ENCODE data around the gene TIE1. TPM values are rescaled to one million over a fixed set of nuclear protein-coding genes. Genes with fewer than 3 reads are reported as not detected.

The TIE1 gene
- total RNA-seq, 3 donors from 2014 or later (not counting 1 experiment from before 2014, with no cell fraction given) = 4.5 to 10.7 (median 6.7) TPM

DNA sequence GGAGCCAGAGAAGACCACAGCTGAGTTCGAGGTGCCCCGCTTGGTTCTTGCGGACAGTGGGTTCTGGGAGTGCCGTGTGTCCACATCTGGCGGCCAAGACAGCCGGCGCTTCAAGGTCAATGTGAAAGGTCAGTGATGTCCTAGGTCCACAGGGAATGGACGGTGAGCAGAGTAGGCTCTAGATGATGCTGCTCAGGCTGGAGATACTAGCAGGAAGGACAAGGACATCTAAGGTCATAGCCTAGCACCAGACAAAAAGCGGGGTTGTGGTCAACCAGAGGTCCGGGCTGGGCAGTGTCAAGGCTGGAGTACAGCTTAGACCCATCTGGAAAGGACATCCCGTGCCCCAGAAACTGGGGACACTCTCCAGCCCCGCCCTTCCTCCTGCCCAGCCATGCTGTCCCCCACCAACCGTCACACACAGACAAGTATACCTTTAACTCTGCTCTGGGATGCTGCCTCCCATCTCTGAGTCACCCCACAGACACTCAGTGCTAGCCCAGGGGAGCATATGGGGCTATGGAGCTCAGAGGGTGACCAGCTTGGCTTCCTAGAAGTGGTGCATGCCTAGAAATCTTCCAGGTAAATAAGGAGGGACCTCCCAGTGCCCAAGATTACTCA is 8.7 kb downstream of the TIE1 start:
- intact Hi-C loops (cut with micrococcal nuclease) = no loop called here
- Mint-ChIP-seq H3K4me3 (no peak overlapping the region), H3K36me3 (no peaks in the 10 kb centered on the region), H3K27ac (no peak overlapping the region), H3K9me3 (no peaks in the 10 kb centered on the region), H3K27me3 (ENCODE audit: low read depth in 2 of 2) (no peaks in the 10 kb centered on the region), H3K4me1 (no peaks in the 10 kb centered on the region)
- ATAC-seq (no peak), DNase-seq (no peak)
- no peaks in the 10 kb centered on the region for H3K4me1 ChIP-seq (ENCODE audit: control insufficient read depth, insufficient read depth, low read length)
- H3K27me3 ChIP-seq (ENCODE audit: control insufficient read depth, insufficient read depth, low read length) = no peaks in the 10 kb centered on the region
- TF ChIP-seq, protein P1, sequence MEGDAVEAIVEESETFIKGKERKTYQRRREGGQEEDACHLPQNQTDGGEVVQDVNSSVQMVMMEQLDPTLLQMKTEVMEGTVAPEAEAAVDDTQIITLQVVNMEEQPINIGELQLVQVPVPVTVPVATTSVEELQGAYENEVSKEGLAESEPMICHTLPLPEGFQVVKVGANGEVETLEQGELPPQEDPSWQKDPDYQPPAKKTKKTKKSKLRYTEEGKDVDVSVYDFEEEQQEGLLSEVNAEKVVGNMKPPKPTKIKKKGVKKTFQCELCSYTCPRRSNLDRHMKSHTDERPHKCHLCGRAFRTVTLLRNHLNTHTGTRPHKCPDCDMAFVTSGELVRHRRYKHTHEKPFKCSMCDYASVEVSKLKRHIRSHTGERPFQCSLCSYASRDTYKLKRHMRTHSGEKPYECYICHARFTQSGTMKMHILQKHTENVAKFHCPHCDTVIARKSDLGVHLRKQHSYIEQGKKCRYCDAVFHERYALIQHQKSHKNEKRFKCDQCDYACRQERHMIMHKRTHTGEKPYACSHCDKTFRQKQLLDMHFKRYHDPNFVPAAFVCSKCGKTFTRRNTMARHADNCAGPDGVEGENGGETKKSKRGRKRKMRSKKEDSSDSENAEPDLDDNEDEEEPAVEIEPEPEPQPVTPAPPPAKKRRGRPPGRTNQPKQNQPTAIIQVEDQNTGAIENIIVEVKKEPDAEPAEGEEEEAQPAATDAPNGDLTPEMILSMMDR (IDR thresholded peaks at IDR 0.05) = no peak
- no peaks in the 10 kb centered on the region for H3K9me3 ChIP-seq (ENCODE audit: control insufficient read depth, insufficient read depth, low read length)
- peaks cover 2% of the 10 kb centered on the region for H3K36me3 ChIP-seq (ENCODE audit: control insufficient read depth, insufficient read depth, low read length)
- WGBS (ENCODE audit: insufficient coverage) = 88% methylated on average over 13 of the region's 13 CpGs
- H3K4me3 ChIP-seq (ENCODE audit: low read length) = no peak overlapping the region
- H3K27ac ChIP-seq (ENCODE audit: low read length) = no peak overlapping the region

DNA sequence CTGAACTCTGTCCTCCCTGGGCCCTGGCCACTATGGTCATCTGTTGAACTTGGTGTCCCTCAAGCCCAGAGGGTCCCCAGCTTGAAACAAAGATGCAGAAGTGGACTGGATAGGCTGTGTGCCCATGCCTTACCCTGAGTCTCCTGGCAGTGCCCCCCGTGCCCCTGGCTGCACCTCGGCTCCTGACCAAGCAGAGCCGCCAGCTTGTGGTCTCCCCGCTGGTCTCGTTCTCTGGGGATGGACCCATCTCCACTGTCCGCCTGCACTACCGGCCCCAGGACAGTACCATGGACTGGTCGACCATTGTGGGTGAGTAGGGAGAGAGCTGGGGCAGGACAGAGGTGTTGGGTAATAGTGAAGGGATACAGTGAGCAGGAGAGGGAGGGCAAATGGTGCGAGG is 10.7 kb downstream of the TIE1 start:
- ATAC-seq (no peak), DNase-seq (no peak)
- no peaks in the 10 kb centered on the region for H3K27me3 Mint-ChIP-seq (ENCODE audit: low read depth in 2 of 2)
- 89% methylated on average over 9 of the region's 9 CpGs for WGBS (ENCODE audit: insufficient coverage)
- Histone ChIP-seq H3K4me3 (ENCODE audit: low read length) (no peak overlapping the region), H3K27me3 (ENCODE audit: control insufficient read depth, insufficient read depth, low read length) (no peaks in the 10 kb centered on the region), H3K4me1 (ENCODE audit: control insufficient read depth, insufficient read depth, low read length) (no peaks in the 10 kb centered on the region), H3K27ac (ENCODE audit: low read length) (no peak overlapping the region), H3K36me3 (ENCODE audit: control insufficient read depth, insufficient read depth, low read length) (peaks cover 2% of the 10 kb centered on the region), H3K9me3 (ENCODE audit: control insufficient read depth, insufficient read depth, low read length) (no peaks in the 10 kb centered on the region)
- H3K4me3 Mint-ChIP-seq = no peak overlapping the region
- no peaks in the 10 kb centered on the region for H3K36me3 Mint-ChIP-seq
- no peaks in the 10 kb centered on the region for H3K4me1 Mint-ChIP-seq
- TF ChIP-seq, protein P1 (IDR thresholded peaks at IDR 0.05) = no peak
- no peaks in the 10 kb centered on the region for H3K9me3 Mint-ChIP-seq
- intact Hi-C loops (cut with micrococcal nuclease) = no loop called here
- no peak overlapping the region for H3K27ac Mint-ChIP-seq

DNA sequence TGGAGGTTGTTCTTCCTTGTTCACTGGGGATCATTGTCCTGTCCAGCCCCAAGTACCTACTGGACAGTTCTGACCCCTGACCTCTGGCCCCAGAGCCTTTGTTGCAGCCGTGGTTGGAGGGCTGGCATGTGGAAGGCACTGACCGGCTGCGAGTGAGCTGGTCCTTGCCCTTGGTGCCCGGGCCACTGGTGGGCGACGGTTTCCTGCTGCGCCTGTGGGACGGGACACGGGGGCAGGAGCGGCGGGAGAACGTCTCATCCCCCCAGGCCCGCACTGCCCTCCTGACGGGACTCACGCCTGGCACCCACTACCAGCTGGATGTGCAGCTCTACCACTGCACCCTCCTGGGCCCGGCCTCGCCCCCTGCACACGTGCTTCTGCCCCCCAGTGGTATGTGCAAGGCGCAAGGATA is 11.4 kb downstream of the TIE1 start:
- H3K36me3 ChIP-seq (ENCODE audit: control insufficient read depth, insufficient read depth, low read length) = peaks cover 2% of the 10 kb centered on the region
- Mint-ChIP-seq H3K27ac (no peak overlapping the region), H3K27me3 (ENCODE audit: low read depth in 2 of 2) (no peaks in the 10 kb centered on the region), H3K4me1 (peaks cover 0 to 6% of the 10 kb centered on the region in 2 donors), H3K4me3 (no peak overlapping the region), H3K36me3 (no peaks in the 10 kb centered on the region), H3K9me3 (no peaks in the 10 kb centered on the region)
- H3K4me1 ChIP-seq (ENCODE audit: control insufficient read depth, insufficient read depth, low read length) = no peaks in the 10 kb centered on the region
- H3K4me3 ChIP-seq (ENCODE audit: low read length) = no peak overlapping the region
- WGBS (ENCODE audit: insufficient coverage) = 95% methylated on average over 19 of the region's 19 CpGs
- DNase-seq (no peak), ATAC-seq (no peak)
- H3K27me3 ChIP-seq (ENCODE audit: control insufficient read depth, insufficient read depth, low read length) = no peaks in the 10 kb centered on the region
- no peak overlapping the region for H3K27ac ChIP-seq (ENCODE audit: low read length)
- intact Hi-C loops (cut with micrococcal nuclease) = no loop called here
- H3K9me3 ChIP-seq (ENCODE audit: control insufficient read depth, insufficient read depth, low read length) = no peaks in the 10 kb centered on the region
- TF ChIP-seq, protein P1 (IDR thresholded peaks at IDR 0.05) = no peak

All from natural killer cell (primary cell).